ENCODE data around the gene FSCN2.
A peak's percentile ranks its signal among the peaks of the same experiment; 100 is the strongest.

The FSCN2 gene

DNA sequence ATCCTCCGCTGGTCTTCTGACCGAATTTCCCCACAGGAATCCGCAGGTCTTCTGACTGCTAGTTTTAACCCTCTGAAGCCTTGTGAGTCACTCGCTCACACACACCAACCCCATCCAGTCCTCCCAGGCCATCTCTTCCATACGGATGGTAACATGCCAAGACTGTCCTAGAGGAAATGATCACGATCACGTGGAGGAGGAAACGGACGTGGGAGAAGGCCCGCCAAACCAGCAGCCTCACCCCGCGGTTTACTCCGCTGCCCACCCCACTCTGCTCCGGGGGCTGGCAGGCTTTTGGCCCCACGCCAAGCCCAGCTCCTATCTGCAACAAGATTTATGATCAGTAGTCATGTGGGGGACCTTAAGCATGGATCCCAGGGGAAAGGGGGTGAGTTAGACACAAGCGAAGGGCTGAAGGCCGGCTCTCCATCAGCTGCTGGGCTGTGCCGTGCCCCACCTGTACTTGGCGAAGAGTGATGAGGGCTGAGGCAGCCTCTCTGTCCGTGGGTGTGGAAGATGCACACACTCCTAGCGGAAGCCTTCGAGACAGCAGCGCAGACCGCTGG lies 25.5 kb downstream of the FSCN2 start:
- no peaks in the 10 kb centered on the region for H3K27me3 ChIP-seq (ENCODE audit: control insufficient read depth, insufficient read depth, low read length)
- peak overlapping the region; percentile 96 for H3K4me3 ChIP-seq (ENCODE audit: low read depth, low read length)
- no peak overlapping the region for H3K9ac ChIP-seq (ENCODE audit: low read depth, low read length)
- peak overlapping the region; percentile 78 for H3K27ac ChIP-seq (ENCODE audit: low read depth, low read length)
- H3K4me1 ChIP-seq (ENCODE audit: control insufficient read depth, insufficient read depth, low read length) = peaks cover 8% of the 10 kb centered on the region; the same call in 1 of the 2 replicates
- H3K9me3 ChIP-seq (ENCODE audit: control insufficient read depth, insufficient read depth, low read length) = no peaks in the 10 kb centered on the region
- peaks cover 39% of the 10 kb centered on the region for H3K36me3 ChIP-seq (ENCODE audit: control insufficient read depth, insufficient read depth, low read length)

DNA sequence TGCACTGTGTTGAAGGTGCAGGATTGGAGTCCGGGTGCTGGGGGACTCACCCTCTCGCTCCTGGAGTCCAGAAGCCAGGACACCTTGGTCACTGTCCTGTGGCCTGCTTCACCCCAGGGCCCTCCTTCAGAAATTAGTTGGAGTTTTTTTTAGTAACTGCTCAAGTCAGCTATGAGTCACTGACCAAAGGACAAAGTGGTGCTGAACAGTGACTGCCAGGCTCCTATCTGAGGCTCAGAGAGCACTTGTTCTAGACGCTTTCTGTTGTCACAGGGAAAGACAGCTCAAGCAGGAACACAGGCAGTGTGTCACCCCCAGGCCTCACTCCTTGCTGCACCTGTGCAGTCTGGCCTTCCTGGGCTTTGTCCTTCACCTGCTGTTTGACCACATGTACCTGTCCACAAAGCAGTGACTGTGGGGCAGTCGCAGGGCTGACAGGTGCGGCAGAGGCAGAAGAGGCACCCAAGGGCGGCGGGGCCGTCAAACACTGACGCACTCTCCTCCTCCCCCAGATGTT lies 28.1 kb downstream of the FSCN2 start:
- Histone ChIP-seq H3K27me3 (ENCODE audit: control insufficient read depth, insufficient read depth, low read length) (no peaks in the 10 kb centered on the region), H3K36me3 (ENCODE audit: control insufficient read depth, insufficient read depth, low read length) (peaks cover 37% of the 10 kb centered on the region), H3K4me3 (ENCODE audit: low read depth, low read length) (no peak overlapping the region), H3K4me1 (ENCODE audit: control insufficient read depth, insufficient read depth, low read length) (peaks cover 5% of the 10 kb centered on the region; the same call in 1 of the 2 replicates), H3K27ac (ENCODE audit: low read depth, low read length) (no peak overlapping the region), H3K9ac (ENCODE audit: low read depth, low read length) (no peak overlapping the region), H3K9me3 (ENCODE audit: control insufficient read depth, insufficient read depth, low read length) (no peaks in the 10 kb centered on the region)

DNA sequence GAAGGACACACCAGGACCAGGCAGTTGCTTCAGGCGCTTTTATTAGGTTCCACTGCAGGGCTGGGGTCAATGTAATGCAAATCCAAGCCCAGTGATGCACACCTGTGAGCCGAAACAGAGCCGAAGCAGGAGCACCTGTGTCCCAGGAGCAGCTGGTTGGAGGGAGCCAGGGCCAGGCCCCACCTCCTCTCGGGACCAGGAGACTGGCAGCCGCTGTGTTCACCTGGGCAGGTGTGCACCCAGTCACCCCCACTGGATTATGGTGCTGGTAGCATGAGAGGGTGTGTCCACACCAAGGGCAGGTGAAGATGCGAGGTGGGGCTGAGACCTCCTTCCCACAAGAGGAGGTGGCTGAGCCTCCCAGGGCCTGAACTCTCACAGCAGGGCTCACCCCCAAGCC lies 28.7 kb downstream of the FSCN2 start:
- Histone ChIP-seq H3K36me3 (ENCODE audit: control insufficient read depth, insufficient read depth, low read length) (peaks cover 43% of the 10 kb centered on the region), H3K4me1 (ENCODE audit: control insufficient read depth, insufficient read depth, low read length) (peaks cover 5% of the 10 kb centered on the region; the same call in 1 of the 2 replicates), H3K27me3 (ENCODE audit: control insufficient read depth, insufficient read depth, low read length) (no peaks in the 10 kb centered on the region), H3K4me3 (ENCODE audit: low read depth, low read length) (no peak overlapping the region), H3K9me3 (ENCODE audit: control insufficient read depth, insufficient read depth, low read length) (no peaks in the 10 kb centered on the region), H3K27ac (ENCODE audit: low read depth, low read length) (no peak overlapping the region), H3K9ac (ENCODE audit: low read depth, low read length) (no peak overlapping the region)

GRCh38 chr17:81557276-81558114 lies 29.3 kb downstream of the FSCN2 start:
- Histone ChIP-seq H3K36me3 (ENCODE audit: control insufficient read depth, insufficient read depth, low read length) (peaks cover 49% of the 10 kb centered on the region), H3K4me1 (ENCODE audit: control insufficient read depth, insufficient read depth, low read length) (peaks cover 5% of the 10 kb centered on the region; the same call in 1 of the 2 replicates), H3K4me3 (ENCODE audit: low read depth, low read length) (no peak overlapping the region), H3K9me3 (ENCODE audit: control insufficient read depth, insufficient read depth, low read length) (no peaks in the 10 kb centered on the region), H3K9ac (ENCODE audit: low read depth, low read length) (no peak overlapping the region), H3K27ac (ENCODE audit: low read depth, low read length) (no peak overlapping the region), H3K27me3 (ENCODE audit: control insufficient read depth, insufficient read depth, low read length) (no peaks in the 10 kb centered on the region)

- no peak overlapping the region for H3K27ac ChIP-seq (ENCODE audit: low read depth, low read length)
- H3K9ac ChIP-seq (ENCODE audit: low read depth, low read length) = no peak overlapping the region
- H3K9me3 ChIP-seq (ENCODE audit: control insufficient read depth, insufficient read depth, low read length) = no peaks in the 10 kb centered on the region
- peaks cover 5% of the 10 kb centered on the region; the same call in 1 of the 2 replicates for H3K4me1 ChIP-seq (ENCODE audit: control insufficient read depth, insufficient read depth, low read length)
- H3K4me3 ChIP-seq (ENCODE audit: low read depth, low read length) = no peak overlapping the region
- H3K27me3 ChIP-seq (ENCODE audit: control insufficient read depth, insufficient read depth, low read length) = no peaks in the 10 kb centered on the region
- peaks cover 54% of the 10 kb centered on the region for H3K36me3 ChIP-seq (ENCODE audit: control insufficient read depth, insufficient read depth, low read length)
Measured at GRCh38 chr17:81558115-81558468, 29.9 kb downstream of the FSCN2 start.

DNA sequence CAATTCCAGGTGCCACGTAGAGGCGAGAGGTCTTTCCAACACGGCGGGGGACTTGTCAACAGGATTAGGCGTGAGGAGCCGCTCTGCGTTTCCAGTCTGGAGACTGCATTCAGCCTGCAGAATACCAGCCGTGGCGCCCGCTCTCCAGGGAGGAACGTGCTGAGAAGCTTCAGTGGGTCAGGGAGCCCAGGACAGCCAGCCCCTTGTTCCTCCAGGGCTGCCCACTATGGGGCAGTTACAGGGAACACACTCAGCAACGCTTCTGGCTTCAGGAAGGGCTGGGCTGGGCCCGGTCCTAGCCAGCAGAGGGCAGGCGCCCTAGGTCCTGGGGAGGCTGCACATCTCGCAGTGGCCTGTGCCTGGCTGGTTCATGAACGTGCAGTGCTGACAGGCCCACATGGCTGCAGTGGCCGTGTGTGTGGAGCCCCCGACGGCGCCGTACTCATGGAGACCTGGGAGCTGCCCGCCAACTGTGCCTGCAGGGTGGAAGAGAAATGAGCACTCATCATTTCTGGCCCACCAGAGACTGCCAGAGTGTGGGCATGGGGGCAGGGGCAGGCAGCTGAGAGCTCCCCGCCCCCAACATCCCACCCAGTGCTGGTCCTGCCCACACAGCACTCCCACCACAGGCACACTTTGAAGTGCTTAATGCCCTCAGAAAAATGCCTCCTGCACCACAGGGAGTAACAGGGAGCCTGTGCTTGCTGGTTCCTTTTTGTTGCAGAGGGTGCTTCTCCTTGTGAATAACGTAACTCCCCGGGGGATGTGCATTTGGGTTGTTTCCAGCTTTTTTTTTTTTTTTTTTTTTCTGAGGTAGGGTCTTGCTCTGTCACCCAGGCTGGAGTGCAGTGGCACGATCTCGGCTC lies 31.0 kb downstream of the FSCN2 start:
- Histone ChIP-seq H3K27ac (ENCODE audit: low read depth, low read length) (peak overlapping the region; percentile 45), H3K4me1 (ENCODE audit: control insufficient read depth, insufficient read depth, low read length) (no peaks in the 10 kb centered on the region), H3K4me3 (ENCODE audit: low read depth, low read length) (no peak overlapping the region), H3K9ac (ENCODE audit: low read depth, low read length) (no peak overlapping the region), H3K27me3 (ENCODE audit: control insufficient read depth, insufficient read depth, low read length) (no peaks in the 10 kb centered on the region), H3K9me3 (ENCODE audit: control insufficient read depth, insufficient read depth, low read length) (no peaks in the 10 kb centered on the region), H3K36me3 (ENCODE audit: control insufficient read depth, insufficient read depth, low read length) (peaks cover 63% of the 10 kb centered on the region)

GRCh38 chr17:81561494-81561885 lies 33.3 kb downstream of the FSCN2 start:
- H3K27ac ChIP-seq (ENCODE audit: low read depth, low read length) = no peak overlapping the region

DNA sequence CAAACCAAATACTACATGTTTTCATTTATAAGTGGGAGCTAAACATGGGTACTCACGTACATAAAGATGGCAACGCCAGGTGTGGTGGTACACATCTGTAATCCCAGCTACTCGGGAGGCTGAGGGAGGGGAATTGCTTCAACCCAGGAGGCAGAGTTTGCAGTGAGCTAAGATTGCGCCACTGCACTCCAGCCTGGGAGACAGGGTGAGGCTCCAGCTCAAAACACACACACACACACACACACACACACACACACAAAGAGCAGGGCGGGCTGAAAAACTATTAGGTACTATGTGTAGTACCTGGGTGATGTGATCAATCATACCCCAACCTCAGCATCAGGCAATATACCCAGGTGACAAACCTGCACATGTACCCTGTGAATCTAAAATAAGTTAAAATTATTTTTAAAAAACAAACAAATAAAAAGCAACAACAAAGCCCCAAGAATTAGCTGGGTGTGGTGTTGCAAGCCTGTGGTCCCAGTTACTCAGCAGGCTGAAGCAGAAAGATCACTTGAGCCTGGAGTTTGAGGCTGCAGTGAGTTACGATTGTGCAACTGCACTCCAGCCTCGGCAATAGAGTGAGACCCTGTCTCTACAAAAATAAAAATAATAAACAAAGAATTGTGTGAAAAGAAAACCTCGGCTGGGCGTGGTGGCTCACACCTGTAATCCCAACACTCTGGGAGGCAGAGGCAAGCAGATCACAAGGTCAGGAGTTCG lies 35.8 kb downstream of the FSCN2 start:
- Histone ChIP-seq H3K36me3 (ENCODE audit: control insufficient read depth, insufficient read depth, low read length) (peaks cover 90% of the 10 kb centered on the region), H3K4me1 (ENCODE audit: control insufficient read depth, insufficient read depth, low read length) (no peaks in the 10 kb centered on the region), H3K9me3 (ENCODE audit: control insufficient read depth, insufficient read depth, low read length) (no peaks in the 10 kb centered on the region)

More at GRCh38 chr17:81561494-81561885, 33.3 kb downstream of the FSCN2 start:
- H3K9ac ChIP-seq (ENCODE audit: low read depth, low read length) = no peak overlapping the region
- H3K4me3 ChIP-seq (ENCODE audit: low read depth, low read length) = no peak overlapping the region
- H3K4me1 ChIP-seq (ENCODE audit: control insufficient read depth, insufficient read depth, low read length) = no peaks in the 10 kb centered on the region
- no peaks in the 10 kb centered on the region for H3K9me3 ChIP-seq (ENCODE audit: control insufficient read depth, insufficient read depth, low read length)
- H3K27me3 ChIP-seq (ENCODE audit: control insufficient read depth, insufficient read depth, low read length) = no peaks in the 10 kb centered on the region
- peaks cover 86% of the 10 kb centered on the region for H3K36me3 ChIP-seq (ENCODE audit: control insufficient read depth, insufficient read depth, low read length)

GRCh38 chr17:81564778-81565177 lies 36.6 kb downstream of the FSCN2 start:
- Histone ChIP-seq H3K4me1 (ENCODE audit: control insufficient read depth, insufficient read depth, low read length) (no peaks in the 10 kb centered on the region), H3K27ac (ENCODE audit: low read depth, low read length) (no peak overlapping the region), H3K36me3 (ENCODE audit: control insufficient read depth, insufficient read depth, low read length) (peaks cover 93% of the 10 kb centered on the region), H3K9ac (ENCODE audit: low read depth, low read length) (no peak overlapping the region), H3K9me3 (ENCODE audit: control insufficient read depth, insufficient read depth, low read length) (no peaks in the 10 kb centered on the region), H3K27me3 (ENCODE audit: control insufficient read depth, insufficient read depth, low read length) (no peaks in the 10 kb centered on the region), H3K4me3 (ENCODE audit: low read depth, low read length) (no peak overlapping the region)

More for the DNA sequence above, 35.8 kb downstream of the FSCN2 start:
- no peak overlapping the region for H3K9ac ChIP-seq (ENCODE audit: low read depth, low read length)
- H3K27me3 ChIP-seq (ENCODE audit: control insufficient read depth, insufficient read depth, low read length) = no peaks in the 10 kb centered on the region
- no peak overlapping the region for H3K27ac ChIP-seq (ENCODE audit: low read depth, low read length)
- no peak overlapping the region for H3K4me3 ChIP-seq (ENCODE audit: low read depth, low read length)

DNA sequence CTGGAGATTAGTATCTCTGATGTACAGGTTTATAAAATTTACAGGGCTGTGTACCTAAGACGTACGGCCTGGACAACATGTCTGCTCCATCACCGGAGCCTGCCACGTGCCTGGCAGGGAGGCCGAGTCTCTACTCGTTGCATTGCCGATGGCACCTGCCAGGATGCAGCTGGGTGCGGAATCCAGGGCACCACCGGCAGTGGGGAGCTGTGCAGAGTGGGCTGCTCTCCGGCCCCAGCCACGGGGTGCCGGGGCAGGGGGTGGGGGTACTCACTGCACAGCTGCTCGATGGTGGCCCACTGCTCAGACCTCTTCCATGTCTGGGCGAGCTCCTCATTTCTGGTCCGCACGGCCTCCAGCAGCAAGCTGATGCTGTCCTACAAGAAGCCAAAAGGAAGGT lies 37.1 kb downstream of the FSCN2 start:
- no peak overlapping the region for H3K27ac ChIP-seq (ENCODE audit: low read depth, low read length)
- no peaks in the 10 kb centered on the region for H3K27me3 ChIP-seq (ENCODE audit: control insufficient read depth, insufficient read depth, low read length)
- peaks cover 95% of the 10 kb centered on the region for H3K36me3 ChIP-seq (ENCODE audit: control insufficient read depth, insufficient read depth, low read length)
- H3K9ac ChIP-seq (ENCODE audit: low read depth, low read length) = no peak overlapping the region
- no peaks in the 10 kb centered on the region for H3K9me3 ChIP-seq (ENCODE audit: control insufficient read depth, insufficient read depth, low read length)
- no peaks in the 10 kb centered on the region for H3K4me1 ChIP-seq (ENCODE audit: control insufficient read depth, insufficient read depth, low read length)
- no peak overlapping the region for H3K4me3 ChIP-seq (ENCODE audit: low read depth, low read length)
